Nephron progenitor cell (in vitro differentiated cells): ENCODE data around the gene KLHL20.
"Not testable (repeated sequence)": the region's sequence is repeated elsewhere in the genome, so short reads cannot be mapped to it uniquely, and the experiment has no call there.

ENCODE experiments used
- DNase-seq: peaks from one replicate; pipeline ENCODE4 v3.0.0; 2021
- H3K27ac Mint-ChIP-seq: 2 replicates; pipeline ENCODE4 v1.8.0; 2021; ENCODE audit warnings: mild to moderate bottlenecking, moderate library complexity, mixed read lengths
- H3K27me3 Mint-ChIP-seq: 2 replicates; pipeline ENCODE4 v1.8.0; 2021; ENCODE audit warnings: mild to moderate bottlenecking, low read depth, mixed read lengths; ENCODE audit not compliant: poor library complexity
- H3K36me3 Mint-ChIP-seq: 2 replicates; pipeline ENCODE4 v1.8.0; 2021; ENCODE audit warnings: low read depth, mixed read lengths
- H3K4me1 Mint-ChIP-seq: 2 replicates; pipeline ENCODE4 v1.8.0; 2021; ENCODE audit warnings: mixed read lengths
- H3K4me3 Mint-ChIP-seq: 2 replicates; pipeline ENCODE4 v1.8.0; 2021; ENCODE audit warnings: mild to moderate bottlenecking, moderate library complexity, mixed read lengths
- H3K9me3 Mint-ChIP-seq: 2 replicates; pipeline ENCODE4 v1.8.0; 2021; ENCODE audit warnings: mild to moderate bottlenecking, moderate library complexity, mixed read lengths
- TF ChIP-seq, protein P1 (sequence below): fragments of 200-600 bp; sonication (generic); IDR thresholded peaks from 2 replicates; pipeline ENCODE4 v1.5.0; 2021; ENCODE audit warnings: antibody characterized with exemption

Gene KLHL20

DNA sequence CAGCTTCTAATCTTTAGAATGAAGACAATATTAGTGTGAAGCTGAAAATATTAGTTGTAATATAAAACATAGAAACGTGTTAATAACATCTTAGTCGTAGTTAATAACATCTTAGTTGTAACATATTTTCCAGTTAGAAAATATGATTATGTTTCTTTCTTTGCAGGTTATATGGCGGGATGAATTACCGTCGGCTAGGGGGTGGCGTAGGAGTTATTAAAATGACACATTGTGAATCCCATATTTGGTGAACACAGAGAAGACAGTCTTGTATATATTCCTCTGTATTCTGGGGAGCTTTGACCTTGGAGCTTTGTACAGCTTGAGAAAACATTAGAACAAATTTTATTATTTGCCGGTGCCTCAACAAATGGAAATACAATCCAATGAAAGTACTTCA, 70.2 kb downstream of the KLHL20 start:
- H3K4me3 Mint-ChIP-seq, result no peak overlapping the region
- H3K9me3 Mint-ChIP-seq, result no peaks in the 10 kb centered on the region
- DNase-seq, result no peak
- H3K27me3 Mint-ChIP-seq, result no peaks in the 10 kb centered on the region
- H3K27ac Mint-ChIP-seq, result no peak overlapping the region
- H3K36me3 Mint-ChIP-seq, result peaks cover 32% of the 10 kb centered on the region
- TF ChIP-seq, protein P1, sequence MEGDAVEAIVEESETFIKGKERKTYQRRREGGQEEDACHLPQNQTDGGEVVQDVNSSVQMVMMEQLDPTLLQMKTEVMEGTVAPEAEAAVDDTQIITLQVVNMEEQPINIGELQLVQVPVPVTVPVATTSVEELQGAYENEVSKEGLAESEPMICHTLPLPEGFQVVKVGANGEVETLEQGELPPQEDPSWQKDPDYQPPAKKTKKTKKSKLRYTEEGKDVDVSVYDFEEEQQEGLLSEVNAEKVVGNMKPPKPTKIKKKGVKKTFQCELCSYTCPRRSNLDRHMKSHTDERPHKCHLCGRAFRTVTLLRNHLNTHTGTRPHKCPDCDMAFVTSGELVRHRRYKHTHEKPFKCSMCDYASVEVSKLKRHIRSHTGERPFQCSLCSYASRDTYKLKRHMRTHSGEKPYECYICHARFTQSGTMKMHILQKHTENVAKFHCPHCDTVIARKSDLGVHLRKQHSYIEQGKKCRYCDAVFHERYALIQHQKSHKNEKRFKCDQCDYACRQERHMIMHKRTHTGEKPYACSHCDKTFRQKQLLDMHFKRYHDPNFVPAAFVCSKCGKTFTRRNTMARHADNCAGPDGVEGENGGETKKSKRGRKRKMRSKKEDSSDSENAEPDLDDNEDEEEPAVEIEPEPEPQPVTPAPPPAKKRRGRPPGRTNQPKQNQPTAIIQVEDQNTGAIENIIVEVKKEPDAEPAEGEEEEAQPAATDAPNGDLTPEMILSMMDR, result no peak
- no peaks in the 10 kb centered on the region for H3K4me1 Mint-ChIP-seq

DNA sequence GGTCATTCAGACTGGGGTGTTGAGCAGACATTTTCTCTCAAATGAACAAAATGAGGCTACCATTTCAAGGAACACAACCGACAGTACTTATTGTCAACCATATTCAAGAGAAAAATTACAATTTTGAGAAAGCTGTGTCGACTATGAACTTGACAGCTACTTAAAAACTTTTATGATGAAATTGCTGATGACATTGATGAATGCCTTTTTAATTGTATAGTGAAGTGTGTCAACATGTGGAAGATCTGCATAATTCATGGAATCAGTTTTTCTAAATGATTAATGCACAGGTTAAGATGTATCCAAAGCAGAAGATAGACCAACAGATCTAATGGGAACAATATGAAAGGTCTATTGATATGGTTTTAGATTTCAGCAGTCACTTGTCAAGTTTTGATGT, 75.1 kb downstream of the KLHL20 start:
- TF ChIP-seq, protein P1, result no peak
- no peaks in the 10 kb centered on the region for H3K4me1 Mint-ChIP-seq
- DNase-seq, result no peak
- no peak overlapping the region for H3K27ac Mint-ChIP-seq
- no peak overlapping the region for H3K4me3 Mint-ChIP-seq
- H3K36me3 Mint-ChIP-seq, result peaks cover 26% of the 10 kb centered on the region
- H3K9me3 Mint-ChIP-seq, result peaks cover 4% of the 10 kb centered on the region
- H3K27me3 Mint-ChIP-seq, result no peaks in the 10 kb centered on the region

DNA sequence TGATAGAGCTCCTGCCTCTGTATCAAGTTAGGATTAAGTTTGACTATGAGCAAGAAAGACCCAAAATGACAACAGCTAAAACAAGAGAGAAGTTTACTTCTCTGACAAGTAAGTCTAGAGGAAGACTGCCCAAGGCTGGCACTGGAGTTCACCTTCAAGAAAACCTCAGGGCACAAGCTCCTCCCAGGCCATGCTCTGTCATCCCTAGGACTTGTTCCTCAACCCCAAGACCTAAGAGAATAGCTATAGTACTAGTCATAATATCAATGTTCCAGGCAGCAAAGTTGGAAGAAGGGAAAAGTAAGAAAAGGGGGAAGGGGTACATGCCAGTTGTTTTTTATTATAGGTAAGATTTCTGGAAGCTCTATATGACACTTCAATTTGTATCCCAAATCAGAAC, 83.3 kb downstream of the KLHL20 start:
- H3K27ac Mint-ChIP-seq, result no peak overlapping the region
- no peak overlapping the region for H3K4me3 Mint-ChIP-seq
- TF ChIP-seq, protein P1, result no peak
- H3K9me3 Mint-ChIP-seq, result peaks cover 22% of the 10 kb centered on the region
- no peaks in the 10 kb centered on the region for H3K27me3 Mint-ChIP-seq
- H3K4me1 Mint-ChIP-seq, result no peaks in the 10 kb centered on the region
- peaks cover 54% of the 10 kb centered on the region for H3K36me3 Mint-ChIP-seq
- DNase-seq, result no peak

DNA sequence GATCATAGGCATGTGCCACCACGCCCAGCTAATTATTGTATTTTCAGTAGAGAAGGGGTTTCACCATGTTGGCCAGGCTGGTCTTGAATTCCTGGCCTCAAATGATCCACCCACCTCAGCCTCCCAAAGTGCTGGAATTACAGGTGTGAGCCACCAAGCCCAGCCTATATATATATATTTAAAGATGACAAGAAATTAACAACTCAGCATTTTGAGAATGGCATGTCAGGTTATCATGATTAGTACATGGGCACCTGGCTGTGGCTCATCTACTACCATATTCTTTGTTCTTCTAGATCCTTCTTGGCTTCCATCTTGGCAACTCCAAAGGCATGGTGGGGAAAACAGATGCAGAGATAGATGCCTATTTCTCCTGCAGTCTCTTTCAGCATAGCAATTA, 85.2 kb downstream of the KLHL20 start:
- H3K4me3 Mint-ChIP-seq, H3K27me3 Mint-ChIP-seq, H3K27ac Mint-ChIP-seq, H3K4me1 Mint-ChIP-seq, DNase-seq: not testable (repeated sequence)
- H3K36me3 Mint-ChIP-seq, result peaks cover 49% of the 10 kb centered on the region
- peaks cover 17% of the 10 kb centered on the region for H3K9me3 Mint-ChIP-seq

DNA sequence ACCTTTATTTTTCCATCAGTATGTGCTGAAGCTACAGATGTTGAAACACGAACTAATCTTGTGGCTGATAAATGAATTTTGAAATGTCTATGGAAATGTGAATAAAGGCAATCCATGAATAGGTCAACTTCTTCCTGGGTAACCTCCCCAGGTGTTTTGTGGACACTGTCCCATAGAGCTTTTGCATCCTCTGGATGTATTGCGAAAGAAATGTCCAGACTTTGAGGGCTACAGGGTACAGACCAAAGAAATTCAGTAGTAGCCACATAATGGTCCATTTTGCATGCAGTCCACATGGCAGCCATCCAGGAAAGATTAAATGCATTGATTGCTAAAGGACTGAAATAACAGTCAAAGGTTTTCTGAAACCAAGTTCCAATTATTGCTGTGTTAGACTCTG, 88.2 kb downstream of the KLHL20 start:
- H3K36me3 Mint-ChIP-seq, result peaks cover 32% of the 10 kb centered on the region
- DNase-seq, result no peak

DNA sequence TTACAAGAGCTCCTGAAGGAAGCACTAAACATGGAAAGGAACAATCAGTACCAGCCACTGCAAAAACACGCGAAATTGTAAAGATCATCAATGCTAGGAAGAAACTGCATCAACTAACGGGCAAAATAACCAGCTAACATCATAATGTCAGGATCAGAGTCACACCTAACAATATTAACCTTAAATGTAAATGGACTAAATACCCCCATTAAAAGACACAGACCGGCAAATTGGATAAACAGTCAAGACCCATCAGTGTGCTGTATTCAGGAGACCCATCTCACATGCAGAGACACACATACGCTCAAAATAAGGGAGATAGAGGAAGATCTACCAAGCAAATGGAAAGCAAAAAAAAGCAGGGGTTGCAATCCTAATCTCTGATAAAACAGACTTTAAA, 98.9 kb downstream of the KLHL20 start:
- peaks cover 70% of the 10 kb centered on the region for H3K9me3 Mint-ChIP-seq
- H3K4me3 Mint-ChIP-seq, DNase-seq, H3K27ac Mint-ChIP-seq, H3K4me1 Mint-ChIP-seq, H3K27me3 Mint-ChIP-seq: not testable (repeated sequence)
- H3K36me3 Mint-ChIP-seq, result peaks cover 95% of the 10 kb centered on the region

More for the DNA sequence above, 88.2 kb downstream of the KLHL20 start:
- TF ChIP-seq, protein P1, result no peak
- H3K27me3 Mint-ChIP-seq, result no peaks in the 10 kb centered on the region
- H3K4me3 Mint-ChIP-seq, result no peak overlapping the region
- no peaks in the 10 kb centered on the region for H3K4me1 Mint-ChIP-seq
- no peak overlapping the region for H3K27ac Mint-ChIP-seq
- no peaks in the 10 kb centered on the region for H3K9me3 Mint-ChIP-seq

DNA sequence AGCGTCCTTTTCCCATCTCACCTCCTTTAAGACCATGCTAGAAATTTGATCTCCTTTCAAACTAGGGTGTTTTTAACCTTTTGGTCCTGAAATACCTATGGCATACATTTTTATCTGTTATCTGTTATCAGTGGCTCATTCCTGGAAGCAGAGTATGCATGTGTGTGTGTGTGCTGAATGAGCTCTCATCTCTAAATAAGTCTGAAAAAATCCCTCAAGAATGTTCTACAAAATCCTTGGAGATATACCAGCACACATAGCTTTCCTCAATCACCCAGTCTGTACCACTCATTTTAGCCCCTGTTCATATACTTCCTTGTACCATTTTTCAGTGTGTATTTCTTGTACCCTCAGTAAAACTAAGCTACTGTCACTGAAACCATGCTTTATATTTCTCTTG, 103.7 kb downstream of the KLHL20 start:
- no peak for DNase-seq
- H3K9me3 Mint-ChIP-seq, result peaks cover 50% of the 10 kb centered on the region
- peaks cover 2% of the 10 kb centered on the region for H3K27me3 Mint-ChIP-seq
- H3K36me3 Mint-ChIP-seq, result peaks cover 77% of the 10 kb centered on the region
- H3K27ac Mint-ChIP-seq, result no peak overlapping the region
- H3K4me1 Mint-ChIP-seq, result peaks cover 20% of the 10 kb centered on the region
- no peak overlapping the region for H3K4me3 Mint-ChIP-seq
- TF ChIP-seq, protein P1, result no peak
